Heart left ventricle (tissue), 13 donors: Measurements from ENCODE around the gene ALK.

ENCODE experiments used
- POLR2A ChIP-seq, 2 donors: fragments of 450-650 bp; IDR thresholded peaks; one replicate each; pipeline ENCODE4 v1.6.1; 2017; ENCODE audit warnings: antibody characterized with exemption in 2 of 2, mild to moderate bottlenecking in 2 of 2, moderate library complexity in 2 of 2
- TF ChIP-seq, protein P1 (sequence below), 12 donors: fragments of 200-600 bp; sonication (generic) in 4 of 12; IDR thresholded peaks; one replicate each; pipeline versions ENCODE4 v1.5.0 to v1.8.0; 2018 to 2022; ENCODE audit warnings: antibody characterized with exemption in 12 of 12, mild to moderate bottlenecking in 5 of 12
- donor health status: ischemic (EF 13 %, LVEDD 7.1; RV severe dilation, severe dysfunction).
- donor health status: DM: no; HTN: yes; CAD: no.
- donor health status: DM: no; HTN: no; CAD: no.
- donor health status: ischemic (EF 25% LVEDD 6.9; RV normal size, moderate dysfunction).
- donor health status: ischemic (EF 25% LVEDD 5.7; RV mildly dilated, moderate dysfunction).
- donor health status: ischemic (EF 35%, LVEDD 5.7; RV mildly dilated, moderate dysfunction).
- donor health status: nonischemic (EF 11% LVEDD 7.7; RV severe dilation, severe dysfunction).
- donor health status: DM: yes; HTN: yes; CAD: no.
- donor health status: PGD.
- donor health status: ischemic (EF 29% LVEDD 5.4; RV normal size, mild dysfunction).
- donor health status: nonischemic (EF 23%, LVEDD 6.1; RV moderate dilation, normal function).

DNA sequence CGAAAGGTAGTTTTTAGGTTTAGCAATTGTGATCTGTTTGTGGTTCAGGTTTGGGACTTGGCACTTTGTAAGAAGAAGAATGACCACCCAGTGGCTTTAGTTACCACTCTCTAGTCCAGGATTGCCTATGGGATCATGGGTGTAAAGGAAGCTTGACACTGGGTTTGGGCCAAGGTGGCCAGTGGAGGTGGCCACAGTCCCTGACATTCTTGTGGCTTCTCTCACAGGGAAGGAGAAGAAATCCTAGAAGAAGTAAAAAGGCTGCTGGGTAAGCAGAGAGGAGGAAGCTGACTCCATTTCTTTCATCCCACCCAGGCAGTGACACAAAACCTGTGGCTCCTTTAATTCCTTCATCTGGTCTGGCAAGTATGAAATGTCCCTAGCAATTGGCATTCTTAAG, 411.5 kb downstream of the ALK start:
- TF ChIP-seq, protein P1, sequence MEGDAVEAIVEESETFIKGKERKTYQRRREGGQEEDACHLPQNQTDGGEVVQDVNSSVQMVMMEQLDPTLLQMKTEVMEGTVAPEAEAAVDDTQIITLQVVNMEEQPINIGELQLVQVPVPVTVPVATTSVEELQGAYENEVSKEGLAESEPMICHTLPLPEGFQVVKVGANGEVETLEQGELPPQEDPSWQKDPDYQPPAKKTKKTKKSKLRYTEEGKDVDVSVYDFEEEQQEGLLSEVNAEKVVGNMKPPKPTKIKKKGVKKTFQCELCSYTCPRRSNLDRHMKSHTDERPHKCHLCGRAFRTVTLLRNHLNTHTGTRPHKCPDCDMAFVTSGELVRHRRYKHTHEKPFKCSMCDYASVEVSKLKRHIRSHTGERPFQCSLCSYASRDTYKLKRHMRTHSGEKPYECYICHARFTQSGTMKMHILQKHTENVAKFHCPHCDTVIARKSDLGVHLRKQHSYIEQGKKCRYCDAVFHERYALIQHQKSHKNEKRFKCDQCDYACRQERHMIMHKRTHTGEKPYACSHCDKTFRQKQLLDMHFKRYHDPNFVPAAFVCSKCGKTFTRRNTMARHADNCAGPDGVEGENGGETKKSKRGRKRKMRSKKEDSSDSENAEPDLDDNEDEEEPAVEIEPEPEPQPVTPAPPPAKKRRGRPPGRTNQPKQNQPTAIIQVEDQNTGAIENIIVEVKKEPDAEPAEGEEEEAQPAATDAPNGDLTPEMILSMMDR (IDR thresholded peaks at IDR 0.05), result no peak
- no peak for TF ChIP-seq POLR2A (IDR thresholded peaks at IDR 0.05)
